Measurements from ENCODE around the gene PATE3. TPM values are rescaled to one million over a fixed set of nuclear protein-coding genes. Genes with fewer than 3 reads are reported as not detected.

PATE3 gene
- total and polyA plus RNA-seq, 10 of the 15 experiments (the other 5 are each of a cell fraction or from before 2014, with no cell fraction given) = not detected

- TF ChIP-seq ASH2L (IDR thresholded peaks at IDR 0.05; ENCODE audit: borderline replicate concordance, low read depth) = no peak
- TF ChIP-seq NRF1 (conservative IDR thresholded peaks at IDR 0.05; ENCODE audit: low read depth, low read length) = no peak
Measured at GRCh38 chr11:125773516-125773915, 14.4 kb upstream of the PATE3 start (continued).

GRCh38 chr11:125777309-125777708, 10.6 kb upstream of the PATE3 start:
- CTCF ChIA-PET = no interaction called here
- Histone ChIP-seq H3K27ac (ENCODE audit: control insufficient read depth, insufficient read depth) (no peak overlapping the region), H3K9ac (ENCODE audit: control insufficient read depth, insufficient read depth, low read length) (no peak overlapping the region), H4K20me1 (ENCODE audit: control insufficient read depth, insufficient read depth) (no peaks in the 10 kb centered on the region), H3K79me2 (ENCODE audit: control insufficient read depth, insufficient read depth, low read length) (no peaks in the 10 kb centered on the region), H3K4me3 (no peak overlapping the region), H3K9me3 (replicated peaks; ENCODE audit: control insufficient read depth, insufficient read depth, low read length) (no peaks in the 10 kb centered on the region), H3K36me3 (ENCODE audit: control insufficient read depth in 2 of 2, insufficient read depth in 2 of 2, low read length in 1 of 2) (no peaks in the 10 kb centered on the region), H3K4me2 (ENCODE audit: control insufficient read depth, insufficient read depth) (no peak overlapping the region), H3K4me1 (ENCODE audit: control insufficient read depth, insufficient read depth, low read length) (no peaks in the 10 kb centered on the region), H3K27me3 (replicated peaks in 1 of 2; ENCODE audit: control insufficient read depth in 2 of 2, insufficient read depth in 2 of 2, low read length in 1 of 2) (no peaks in the 10 kb centered on the region; a peak in 1 of 4 replicates), H2AFZ (ENCODE audit: control insufficient read depth, low read depth, low read length) (no peak overlapping the region)
- 14% methylated on average over 5 of the region's 5 CpGs for WGBS (ENCODE audit: insufficient coverage, insufficient replicate concordance, low lambda C conversion rate, missing lambda C conversion rate)
- FAIRE-seq (no peak), ATAC-seq (no peak), DNase-seq (ENCODE audit: low read depth, low spot score) (no peak)
- POLR2A ChIA-PET = interaction anchor here (0.5 to 0.6 kb wide), 2 partner anchors 257 to 267 kb away, joined by 3 read pairs; no protein-coding TSS in a partner anchor
- no peak for TF ChIP-seq PBX3 (IDR thresholded peaks at IDR 0.05; ENCODE audit: insufficient replicate concordance, low read depth, low read length)
- TF ChIP-seq ZNF207 (IDR thresholded peaks at IDR 0.05; ENCODE audit: borderline replicate concordance) = no peak
- no peak for TF ChIP-seq RBBP5 (conservative IDR thresholded peaks at IDR 0.05)
- TF ChIP-seq BACH1 (IDR thresholded peaks at IDR 0.05; ENCODE audit: borderline replicate concordance) = no peak
- TF ChIP-seq JUND (IDR thresholded peaks at IDR 0.05; ENCODE audit: low read depth, low read length) = no peak
- TF ChIP-seq SIN3A (IDR thresholded peaks at IDR 0.05; ENCODE audit: low read depth, low read length) = no peak
- no peak for TF ChIP-seq TARDBP (IDR thresholded peaks at IDR 0.05; ENCODE audit: borderline replicate concordance)
- no peak for TF ChIP-seq CEBPZ (IDR thresholded peaks at IDR 0.05; ENCODE audit: low read depth, low read length)
- TF ChIP-seq USF1 (IDR thresholded peaks at IDR 0.05; ENCODE audit: borderline replicate concordance, extremely low read length, insufficient read depth, low read depth, low read length) = no peak
- no peak for TF ChIP-seq USF2 (IDR thresholded peaks at IDR 0.05; ENCODE audit: borderline replicate concordance, low read depth, low read length)
- intact Hi-C loops (cut with micrococcal nuclease; ENCODE audit: unreplicated experiment) = no loop called here
- in situ Hi-C loops (cut with MboI) = no loop called here
- SMC1A ChIA-PET (ENCODE audit: uncharacterized antibody, unreplicated experiment) = no interaction called here
- RAD21 ChIA-PET (ENCODE audit: unreplicated experiment) = no interaction called here
- no TSS peak for BruUV-seq (replicated peaks)
